NCI-H2107 treated with DMSO at 0.1 percent for 48 hours (cell line): Measurements from ENCODE around the gene ZNF528.

Experiments used
- DNase-seq: peaks from one replicate; lab custom pipeline; 2025; ENCODE audit not compliant: unreplicated experiment; lab: John Stamatoyannopoulos, UW

The ZNF528 gene

DNA sequence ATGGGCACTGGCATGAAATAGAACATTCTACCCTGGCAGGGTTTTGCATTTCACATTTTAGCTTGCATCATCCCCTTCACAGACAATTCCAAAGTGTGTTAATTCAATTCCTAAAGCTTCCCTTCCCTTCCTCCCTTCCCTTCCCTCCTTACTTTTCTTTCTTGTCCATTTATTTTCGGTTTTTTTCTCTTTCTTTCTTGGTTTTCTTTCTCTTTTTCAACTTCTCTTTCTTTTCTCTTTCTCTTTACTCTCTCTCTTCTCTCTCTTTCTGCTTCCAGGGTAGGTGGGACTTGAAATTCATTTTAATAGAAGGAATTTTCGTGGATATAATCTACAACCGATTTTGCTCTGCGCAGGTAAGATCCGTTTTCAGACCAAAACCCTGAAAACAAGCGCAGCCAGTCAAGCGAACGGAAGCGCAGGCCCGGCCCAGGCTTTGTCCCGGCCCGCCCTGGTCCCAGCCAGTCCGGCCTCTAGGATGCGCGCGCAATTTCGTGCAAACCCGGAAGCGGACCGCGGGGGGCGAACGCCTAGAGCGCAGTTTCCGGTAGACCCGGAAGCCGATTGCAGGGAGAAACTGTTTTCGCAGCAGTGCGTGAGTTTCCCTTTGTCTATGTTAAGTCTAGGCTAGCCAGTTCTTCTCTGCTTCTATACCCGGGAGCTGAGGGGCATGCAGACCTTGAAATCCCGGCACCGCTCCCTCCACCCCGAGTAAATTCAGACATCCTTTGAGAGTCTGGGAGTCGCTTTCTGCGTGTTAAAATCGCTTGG, at the start of gene ZNF528:
TSS of gene ZNF528 (plus strand) at position 540 of the 771 bp plus-strand sequence. CDS start 4,165 bp downstream, outside the sequence.
- peak; percentile 42 for DNase-seq

DNA sequence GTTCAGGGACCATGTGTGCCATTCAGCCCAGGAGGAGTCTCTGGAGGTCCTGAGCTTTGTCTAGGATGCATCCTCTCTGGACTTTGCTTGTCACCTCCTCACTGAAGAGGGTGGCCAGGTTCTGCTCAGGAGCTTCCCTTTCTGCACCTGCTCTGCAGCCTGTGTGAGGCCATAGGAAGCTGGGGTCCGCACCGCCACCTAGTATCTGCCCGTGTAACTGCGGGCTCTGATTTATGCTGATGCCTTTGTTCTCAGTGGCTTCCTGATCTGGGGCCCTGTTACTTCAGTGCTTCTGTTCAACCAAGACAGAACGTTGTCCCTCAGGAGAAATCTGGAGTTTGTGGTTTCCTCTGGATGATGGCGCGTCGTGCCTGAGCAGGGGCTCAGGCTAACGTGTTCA, 46.1 kb upstream of the ZNF528 start:
- no peak for DNase-seq

GRCh38 chr19:52366414-52366824, 31.2 kb upstream of the ZNF528 start:
- DNase-seq: no peak

GRCh38 chr19:52369559-52370340, 27.9 kb upstream of the ZNF528 start, which contains the start of gene ZNF880:
Gene ZNF880, plus strand, starts transcription at chr19:52369923. Its CDS starts 43 bp downstream, at chr19:52369966.
- peak; percentile 3 for DNase-seq

GRCh38 chr19:52370341-52370710, 27.3 kb upstream of the ZNF528 start:
- no peak for DNase-seq

DNA sequence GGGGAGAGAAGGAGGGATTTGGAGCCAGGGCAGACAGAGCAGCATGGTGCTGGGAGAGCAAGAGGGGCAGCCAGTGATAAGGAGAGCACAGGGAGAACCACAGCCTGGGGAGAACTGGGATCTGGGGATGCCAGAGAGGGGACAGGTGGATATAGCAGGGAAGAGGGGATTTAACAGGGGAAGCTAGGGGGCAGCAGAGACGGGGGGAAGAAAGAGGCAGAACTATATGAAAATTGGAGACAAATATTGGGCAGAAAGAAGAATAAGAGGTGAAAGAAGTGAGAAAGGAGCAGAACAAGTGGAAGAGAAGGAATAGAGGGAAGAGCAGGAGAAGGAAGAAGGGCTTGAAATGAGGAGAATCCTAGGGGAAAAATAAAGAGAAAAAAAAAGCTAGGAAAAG, 6.5 kb upstream of the ZNF528 start:
- no peak for DNase-seq

GRCh38 chr19:52398081-52398441, 412 bp downstream of the ZNF528 start:
- DNase-seq: no peak

DNA sequence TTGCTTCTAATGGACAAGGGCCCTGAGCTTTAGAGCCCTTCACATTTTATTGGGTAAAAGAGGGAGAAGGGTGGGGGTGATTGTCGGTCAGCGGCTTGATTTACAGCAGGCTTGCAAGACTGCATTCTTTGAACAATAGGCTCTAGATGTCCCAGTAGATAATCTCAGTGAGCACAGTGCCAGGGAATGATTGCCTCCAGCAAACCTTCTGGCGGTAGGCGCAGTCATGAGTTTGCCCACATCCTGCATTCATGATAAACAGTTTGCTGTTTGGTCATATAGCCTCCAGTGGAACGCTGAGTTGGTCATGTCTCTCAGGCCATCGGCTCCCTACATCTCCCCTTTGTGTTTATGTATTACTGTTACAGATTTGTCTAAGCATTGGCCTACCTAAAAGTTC, 12.6 kb downstream of the ZNF528 start:
- DNase-seq: no peak

DNA sequence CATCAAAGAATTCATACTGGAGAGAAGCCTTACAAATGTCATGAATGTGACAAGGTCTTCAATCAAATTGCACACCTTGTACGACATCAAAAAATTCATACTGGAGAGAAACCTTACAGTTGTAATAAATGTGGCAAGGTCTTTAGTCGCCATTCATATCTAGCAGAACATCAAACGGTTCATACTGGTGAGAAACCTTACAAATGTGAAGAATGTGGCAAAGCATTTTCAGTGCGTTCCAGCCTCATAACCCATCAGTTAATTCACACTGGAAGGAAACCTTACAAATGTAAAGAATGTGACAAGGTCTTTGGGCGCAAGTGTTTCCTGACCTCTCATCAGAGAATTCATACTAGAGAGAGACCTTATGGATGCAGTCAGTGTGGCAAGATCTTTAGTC, 18.1 kb downstream of the ZNF528 start:
- DNase-seq: no peak

DNA sequence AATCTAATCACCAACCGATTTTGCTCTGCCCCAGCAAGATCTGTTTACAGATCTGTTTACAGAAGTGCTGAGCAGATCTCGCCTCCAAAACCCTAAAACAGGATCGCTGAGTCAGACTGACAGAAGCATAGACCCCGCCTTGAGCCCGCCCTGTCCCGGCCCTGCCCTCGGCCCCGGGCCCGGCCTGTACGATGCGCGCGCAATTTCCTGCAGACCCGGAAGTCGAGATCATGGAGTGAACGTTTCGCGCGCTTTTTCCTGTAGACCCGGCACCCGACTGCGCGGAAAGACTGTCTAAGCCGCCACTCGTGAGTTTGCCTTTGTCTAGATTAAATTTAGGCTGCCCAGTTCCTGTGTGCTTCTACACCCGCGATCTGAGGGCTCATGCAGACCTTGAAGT, 31.3 kb downstream of the ZNF528 start, which contains the start of gene ZNF534:
TSS of gene ZNF534 (plus strand) at position 212 of the 400 bp plus-strand sequence. CDS start 2,327 bp downstream, outside the sequence.
- no peak for DNase-seq

- no peak for DNase-seq
These were observed 44.5 kb downstream of the ZNF528 start for GRCh38 chr19:52442179-52442578.

GRCh38 chr19:52444506-52444905, 46.9 kb downstream of the ZNF528 start:
- DNase-seq: no peak

- DNase-seq: no peak
These were observed 53.6 kb downstream of the ZNF528 start for GRCh38 chr19:52451241-52451640.

GRCh38 chr19:52453324-52454094, 55.9 kb downstream of the ZNF528 start, which contains the start of gene ZNF578:
Gene ZNF578, plus strand, starts transcription at chr19:52453553. Its CDS starts 48,293 bp downstream, at chr19:52501846.
- DNase-seq: no peak

DNA sequence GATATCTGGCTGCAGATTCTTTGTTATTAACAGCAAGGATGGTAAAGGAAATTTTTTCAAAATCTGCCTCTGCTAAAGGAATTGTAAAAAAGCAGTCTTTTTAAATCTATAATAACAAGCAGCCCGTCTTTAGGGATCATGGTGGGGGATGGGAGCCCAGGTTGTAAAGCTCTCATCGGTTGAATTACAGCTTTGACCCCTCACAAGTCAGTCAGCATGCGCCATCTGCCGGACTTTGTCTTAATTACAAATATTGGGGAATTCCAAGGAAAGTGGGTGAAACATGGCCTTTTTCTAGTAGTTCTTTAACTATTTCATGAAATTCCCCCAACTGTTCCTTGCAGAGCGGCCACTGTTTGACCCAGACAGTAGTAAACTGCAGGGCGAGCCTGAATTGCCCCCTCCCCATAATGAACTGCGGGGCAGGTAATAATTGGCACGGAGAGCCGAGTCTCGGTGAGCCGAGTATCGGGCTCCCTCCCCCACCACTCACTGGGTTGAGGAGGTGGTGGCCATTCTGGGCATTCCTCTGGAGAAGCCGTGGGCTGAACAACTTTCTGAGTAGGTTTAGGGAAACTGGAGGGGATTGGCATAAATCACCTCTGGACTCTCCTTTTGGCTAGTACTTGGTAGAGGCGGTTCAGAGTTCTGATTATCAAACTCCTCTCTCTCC, 67.3 kb downstream of the ZNF528 start:
- no peak for DNase-seq
